Measurements from ENCODE around the gene ADAM23. TPM values are rescaled to one million over a fixed set of nuclear protein-coding genes. Genes with fewer than 3 reads are reported as not detected.

ADAM23 gene
- total RNA-seq, 4 donors from 2014 or later = 0.12 to 0.39 TPM; not detected in 2

GRCh38 chr2:206530727-206531126, 87.4 kb downstream of the ADAM23 start:
- intact Hi-C loops (cut with DNase I; ENCODE audit: low total_unique reads) = no loop called here
- no peak for TF ChIP-seq POLR2A (IDR thresholded peaks at IDR 0.05)
- TF ChIP-seq, protein P1, sequence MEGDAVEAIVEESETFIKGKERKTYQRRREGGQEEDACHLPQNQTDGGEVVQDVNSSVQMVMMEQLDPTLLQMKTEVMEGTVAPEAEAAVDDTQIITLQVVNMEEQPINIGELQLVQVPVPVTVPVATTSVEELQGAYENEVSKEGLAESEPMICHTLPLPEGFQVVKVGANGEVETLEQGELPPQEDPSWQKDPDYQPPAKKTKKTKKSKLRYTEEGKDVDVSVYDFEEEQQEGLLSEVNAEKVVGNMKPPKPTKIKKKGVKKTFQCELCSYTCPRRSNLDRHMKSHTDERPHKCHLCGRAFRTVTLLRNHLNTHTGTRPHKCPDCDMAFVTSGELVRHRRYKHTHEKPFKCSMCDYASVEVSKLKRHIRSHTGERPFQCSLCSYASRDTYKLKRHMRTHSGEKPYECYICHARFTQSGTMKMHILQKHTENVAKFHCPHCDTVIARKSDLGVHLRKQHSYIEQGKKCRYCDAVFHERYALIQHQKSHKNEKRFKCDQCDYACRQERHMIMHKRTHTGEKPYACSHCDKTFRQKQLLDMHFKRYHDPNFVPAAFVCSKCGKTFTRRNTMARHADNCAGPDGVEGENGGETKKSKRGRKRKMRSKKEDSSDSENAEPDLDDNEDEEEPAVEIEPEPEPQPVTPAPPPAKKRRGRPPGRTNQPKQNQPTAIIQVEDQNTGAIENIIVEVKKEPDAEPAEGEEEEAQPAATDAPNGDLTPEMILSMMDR (IDR thresholded peaks at IDR 0.05) = no peak
- WGBS, 2 donors = 81% methylated on average over 11 of the region's 11 CpGs
- H3K4me3 ChIP-seq (ENCODE audit: low read depth, poor library complexity, severe bottlenecking) = no peak overlapping the region
- DNase-seq (ENCODE audit: low spot score in 2 of 2) = no peak

DNA sequence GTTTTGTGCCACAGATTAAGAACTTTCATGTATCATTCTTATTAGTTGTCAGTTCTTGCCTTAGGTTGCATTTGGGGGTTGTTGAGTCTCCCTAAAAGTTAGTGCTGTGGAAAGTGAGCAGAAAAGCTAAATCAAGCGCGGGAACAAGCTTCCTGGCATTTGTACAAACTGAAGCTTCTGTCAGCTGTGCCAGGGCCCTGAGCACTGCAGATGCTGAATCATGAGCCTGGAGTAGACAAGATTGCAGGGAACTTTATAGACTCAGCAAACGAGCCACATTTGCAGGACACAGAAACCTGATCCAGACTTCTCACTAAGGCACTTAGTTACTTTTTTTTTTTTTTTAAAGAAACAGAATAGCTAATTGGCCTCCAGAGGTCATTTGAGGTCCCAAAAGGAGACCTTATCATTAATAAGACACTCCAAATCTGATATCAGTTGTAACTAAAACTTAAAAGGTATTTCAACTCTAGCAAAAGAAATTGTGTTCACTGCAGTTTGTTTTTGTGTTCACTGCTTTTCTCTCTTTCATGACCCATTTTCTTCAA, 88.7 kb downstream of the ADAM23 start:
- TF ChIP-seq, protein P1 (IDR thresholded peaks at IDR 0.05) = no peak
- no peak for TF ChIP-seq POLR2A (IDR thresholded peaks at IDR 0.05)
- intact Hi-C loops (cut with DNase I; ENCODE audit: low total_unique reads) = no loop called here
- 16 to 24% methylated on average over 3 of the region's 3 CpGs for WGBS, 2 donors
- H3K4me3 ChIP-seq (ENCODE audit: low read depth, poor library complexity, severe bottlenecking) = no peak overlapping the region
- no peak for DNase-seq (ENCODE audit: low spot score in 2 of 2)

- no peak for DNase-seq (ENCODE audit: low spot score in 2 of 2)
- no peak for TF ChIP-seq POLR2A (IDR thresholded peaks at IDR 0.05)
- TF ChIP-seq, protein P1 (IDR thresholded peaks at IDR 0.05) = no peak
- WGBS, 2 donors = 82 to 93% methylated on average over 1 of the region's 1 CpG
- intact Hi-C loops (cut with DNase I; ENCODE audit: low total_unique reads) = no loop called here
- no peak overlapping the region for H3K4me3 ChIP-seq (ENCODE audit: low read depth, poor library complexity, severe bottlenecking)
These were observed 90.6 kb downstream of the ADAM23 start for GRCh38 chr2:206533977-206534376.

- intact Hi-C loops (cut with DNase I; ENCODE audit: low total_unique reads) = no loop called here
- no peak for TF ChIP-seq POLR2A (IDR thresholded peaks at IDR 0.05)
- TF ChIP-seq, protein P1 (IDR thresholded peaks at IDR 0.05) = no peak
- WGBS, 2 donors = 92% methylated on average over 4 of the region's 4 CpGs
- H3K4me3 ChIP-seq (ENCODE audit: low read depth, poor library complexity, severe bottlenecking) = no peak overlapping the region
- DNase-seq (ENCODE audit: low spot score in 2 of 2) = no peak
These were observed 92.1 kb downstream of the ADAM23 start for GRCh38 chr2:206535260-206535986.

- TF ChIP-seq, protein P1 (IDR thresholded peaks at IDR 0.05) = no peak
- no peak for TF ChIP-seq POLR2A (IDR thresholded peaks at IDR 0.05)
- no peak for DNase-seq (ENCODE audit: low spot score in 2 of 2)
- 94 to 96% methylated on average over 4 of the region's 4 CpGs for WGBS, 2 donors
- no peak overlapping the region for H3K4me3 ChIP-seq (ENCODE audit: low read depth, poor library complexity, severe bottlenecking)
- intact Hi-C loops (cut with DNase I; ENCODE audit: low total_unique reads) = no loop called here
These were observed 97.4 kb downstream of the ADAM23 start for GRCh38 chr2:206540757-206541156.

Measured in lower leg skin (tissue), 4 donors.